NCI-H1092 treated with DMSO at 0.1 percent for 48 hours (cell line): Measurements from ENCODE around the gene MTARC2.
"Not testable (repeated sequence)": the region's sequence is repeated elsewhere in the genome, so short reads cannot be mapped to it uniquely, and the experiment has no call there.

ENCODE experiments used
- DNase-seq: peaks from one replicate; lab custom pipeline; 2025; lab: John Stamatoyannopoulos, UW

The MTARC2 gene

GRCh38 chr1:220748089-220748934 is at the start of gene MTARC2:
TSS of gene MTARC2 (plus strand) at chr1:220748322. CDS start at chr1:220748532, 210 bp downstream.
- DNase-seq, result peak; percentile 87

- no peak for DNase-seq
These were observed 49.5 kb upstream of the MTARC2 start for GRCh38 chr1:220698607-220699016.

DNA sequence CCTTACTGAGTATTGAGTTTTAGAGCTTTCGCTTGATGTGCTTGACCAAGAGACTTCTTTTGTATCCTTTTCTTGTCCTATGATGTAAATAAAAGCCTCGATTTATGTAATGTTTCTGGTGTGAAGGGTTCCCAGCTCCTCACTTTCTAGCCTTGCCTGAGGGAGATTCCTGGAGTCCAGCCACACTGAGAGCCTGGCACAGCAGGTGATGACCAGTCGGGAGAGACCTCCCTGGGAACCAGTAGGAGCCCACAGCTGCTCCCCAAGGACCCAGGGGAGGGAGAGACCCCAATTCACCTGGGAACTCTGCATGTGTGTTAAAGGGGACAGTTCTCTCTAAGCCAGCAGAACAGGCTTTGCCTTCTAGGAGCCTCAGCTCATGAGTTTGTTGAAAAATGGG is 49.1 kb upstream of the MTARC2 start:
- DNase-seq, result no peak

DNA sequence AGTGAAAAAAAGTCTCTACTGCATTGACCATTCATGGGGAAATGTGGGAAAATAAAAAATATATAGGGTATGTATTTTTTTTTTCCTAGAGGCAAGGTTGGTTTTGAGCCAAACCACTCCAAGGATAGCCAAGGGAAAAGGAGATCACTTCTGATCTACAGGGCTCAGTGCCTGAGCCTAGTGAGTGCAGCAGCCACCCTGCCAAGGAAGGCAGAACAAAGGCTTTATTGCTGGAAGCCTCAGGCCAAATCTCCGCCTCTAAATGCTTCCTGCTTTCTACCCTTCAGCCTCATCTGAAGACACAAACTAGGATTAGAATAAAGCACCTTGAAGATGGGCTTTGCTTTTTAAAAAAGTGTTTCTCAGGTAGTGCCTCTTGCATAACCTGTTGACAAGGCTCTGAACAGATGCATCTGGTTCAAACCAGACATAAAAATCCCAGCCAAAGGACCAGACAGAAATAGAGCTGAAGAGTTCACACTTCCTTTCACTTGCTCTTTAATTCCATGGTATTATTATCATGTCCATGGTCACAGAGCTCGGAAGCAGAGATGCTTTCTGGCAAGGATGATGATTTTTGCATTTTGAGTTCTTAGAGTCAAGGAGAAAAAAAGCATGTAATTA is 47.5 kb upstream of the MTARC2 start:
- DNase-seq, result peak; percentile 59

DNA sequence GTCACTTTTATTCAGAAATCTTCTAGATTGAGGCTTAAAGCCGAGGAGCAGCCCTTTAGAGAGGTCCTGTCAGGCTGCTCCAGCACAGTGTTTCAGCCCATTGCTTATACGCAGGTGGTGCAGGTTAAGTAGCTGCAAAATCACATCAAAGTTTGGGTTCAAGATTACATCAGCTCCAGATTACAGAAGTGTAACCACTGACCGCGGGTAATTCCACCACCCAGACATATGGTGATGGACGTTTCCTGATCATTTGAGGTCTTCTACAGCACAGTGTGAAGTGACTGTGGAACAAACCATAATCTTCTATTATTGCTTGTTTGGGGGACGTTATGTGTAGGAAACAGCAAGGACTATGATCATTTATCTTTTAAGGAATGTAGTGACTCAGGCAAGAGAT is 46.1 kb upstream of the MTARC2 start:
- DNase-seq, result no peak

DNA sequence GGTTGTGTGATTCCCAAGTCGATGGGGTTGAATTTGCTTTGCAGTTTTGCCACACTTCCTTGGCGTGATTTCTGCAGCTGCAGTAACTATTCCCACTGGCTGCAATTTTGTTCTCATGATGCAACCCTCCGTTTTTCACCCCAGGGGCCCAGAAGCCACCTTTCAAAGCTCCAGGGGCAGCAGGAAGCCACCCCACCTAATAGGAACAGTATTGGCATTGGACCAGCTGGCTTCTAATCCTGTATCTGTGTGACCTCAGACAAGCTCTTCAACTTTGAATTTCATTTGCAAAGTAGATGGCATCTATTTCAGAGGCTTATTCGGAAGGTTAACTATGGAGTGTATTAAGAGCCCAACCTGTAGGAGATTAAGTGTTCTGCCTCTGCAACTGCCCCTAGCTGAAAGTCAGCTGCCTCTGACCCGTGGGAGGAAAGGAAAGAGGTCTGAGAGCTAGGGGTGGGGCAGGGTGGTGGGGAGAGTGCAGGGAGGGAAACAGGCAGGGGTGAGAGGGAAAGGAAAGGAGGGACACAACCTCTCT is 45.3 kb upstream of the MTARC2 start:
- peak; percentile 12 for DNase-seq

DNA sequence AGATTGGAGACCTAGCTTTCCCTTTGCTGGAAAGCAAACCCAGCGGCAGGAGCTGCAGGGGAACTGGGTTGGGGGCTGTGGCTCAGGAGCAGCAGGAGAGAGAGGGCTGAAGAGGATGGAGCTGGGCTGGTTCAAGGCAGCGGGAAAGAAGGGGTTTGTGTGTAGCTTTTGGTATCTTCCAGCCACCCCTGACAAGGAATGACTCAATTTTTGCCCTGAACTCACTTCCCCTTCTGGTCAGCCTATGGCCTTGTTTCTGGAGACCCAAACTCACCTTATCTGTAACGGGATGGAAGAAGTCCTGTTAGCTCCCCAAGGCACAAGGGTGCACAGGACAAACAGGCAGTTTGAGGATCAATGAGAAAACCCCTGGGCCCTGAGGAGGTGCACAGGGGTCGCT is 44.8 kb upstream of the MTARC2 start:
- no peak for DNase-seq

- DNase-seq, result no peak
These were observed 42.3 kb upstream of the MTARC2 start for GRCh38 chr1:220705782-220706181.

DNA sequence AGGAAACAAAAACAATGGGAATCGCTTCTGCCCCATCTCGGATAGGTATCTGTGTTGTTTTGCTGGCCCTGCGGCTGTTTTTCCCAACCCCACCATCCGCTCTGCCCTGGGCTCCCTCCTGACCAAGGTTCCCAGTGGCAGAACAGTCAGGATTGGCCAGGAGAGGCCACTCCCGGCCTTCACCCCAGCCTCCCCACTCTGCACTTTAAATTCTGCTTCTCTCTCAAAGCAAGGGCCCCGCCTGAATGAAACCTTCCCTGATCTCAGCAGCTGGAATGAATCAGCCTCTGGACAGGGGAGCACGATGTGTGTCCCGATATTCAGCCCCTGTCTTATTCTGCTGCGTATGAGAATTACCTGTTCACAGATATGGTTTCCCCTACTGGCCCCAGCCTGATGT is 41.6 kb upstream of the MTARC2 start:
- DNase-seq, result no peak

DNA sequence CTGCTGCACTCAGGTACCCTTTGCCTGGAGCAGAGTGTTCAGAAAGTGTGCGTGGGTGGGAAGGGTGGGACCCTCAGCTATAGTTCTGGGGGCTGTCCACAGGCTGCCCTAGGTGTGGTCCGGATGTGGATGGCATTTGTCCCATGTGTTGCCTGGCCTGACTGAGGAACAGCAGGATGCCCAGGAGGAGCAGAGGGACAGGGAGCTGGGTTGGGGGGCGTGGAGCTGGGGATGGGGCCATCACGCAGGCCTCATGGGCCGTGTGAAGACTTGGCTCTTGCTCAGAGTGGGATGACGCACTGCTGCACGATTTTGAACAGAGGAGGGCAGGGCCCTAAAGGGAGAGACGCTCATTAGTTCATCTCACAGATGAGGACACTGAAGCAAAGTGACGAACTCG is 41.0 kb upstream of the MTARC2 start:
- DNase-seq, result no peak

DNA sequence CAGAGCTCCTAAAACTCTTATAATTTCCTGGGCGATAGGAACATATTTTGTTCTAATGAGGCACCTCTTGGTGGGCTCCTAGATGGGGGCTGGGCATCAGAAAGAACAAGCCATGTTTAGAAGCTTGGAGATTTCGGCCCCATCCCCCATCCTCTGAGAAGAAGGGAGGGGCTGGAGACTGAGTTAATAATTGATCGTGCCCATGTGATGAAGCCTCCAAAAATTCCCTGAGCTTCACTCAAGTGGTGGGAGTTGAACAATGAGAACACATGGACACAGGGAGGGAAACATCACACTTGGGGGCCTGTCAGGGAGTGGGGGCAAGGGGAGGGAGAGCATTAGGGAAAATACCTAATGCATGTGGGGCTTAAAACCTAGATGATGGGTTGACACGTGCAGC is 39.9 kb upstream of the MTARC2 start:
- no peak for DNase-seq

DNA sequence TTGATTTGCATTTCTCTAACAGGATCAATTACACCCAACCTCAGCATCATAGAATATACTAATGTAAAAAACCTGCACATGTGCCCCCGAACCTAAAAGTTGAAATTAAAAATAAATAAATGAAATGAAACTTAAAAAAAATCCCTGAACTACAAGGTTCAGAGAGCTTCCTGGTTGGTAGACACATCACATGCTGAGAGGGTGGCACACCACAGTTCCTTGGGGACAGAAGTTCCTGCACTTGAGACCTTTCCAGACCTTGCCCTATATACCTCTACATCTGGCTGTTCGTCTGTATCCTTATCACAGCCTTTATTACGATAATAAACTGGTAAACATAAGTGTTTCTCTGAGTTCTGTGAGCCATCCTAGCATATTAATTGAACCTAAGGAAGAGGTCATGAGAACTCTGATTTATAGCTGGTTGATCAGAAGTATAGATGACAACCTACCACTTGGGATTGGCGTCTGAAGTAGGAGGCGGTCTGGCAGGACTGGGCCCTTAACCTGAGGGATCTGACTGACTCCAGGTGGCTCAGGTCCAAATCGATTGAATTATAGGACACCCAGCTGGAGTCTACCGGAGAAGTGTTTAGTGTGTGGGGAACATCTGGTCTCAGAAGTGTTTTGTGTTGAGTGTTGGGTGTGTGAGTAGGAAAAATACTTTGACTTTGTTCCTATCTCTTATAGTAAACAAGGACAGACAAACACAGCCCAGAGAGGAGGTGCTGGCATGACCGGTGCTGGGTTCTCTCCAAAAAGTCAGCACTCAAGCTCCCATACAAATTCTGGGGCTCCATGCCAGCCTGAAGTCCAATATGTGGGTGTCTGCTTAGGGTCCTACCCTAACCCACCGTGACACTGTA is 39.0 kb upstream of the MTARC2 start:
- DNase-seq, result no peak

GRCh38 chr1:220710333-220710732 is 37.8 kb upstream of the MTARC2 start:
- DNase-seq, result no peak

DNA sequence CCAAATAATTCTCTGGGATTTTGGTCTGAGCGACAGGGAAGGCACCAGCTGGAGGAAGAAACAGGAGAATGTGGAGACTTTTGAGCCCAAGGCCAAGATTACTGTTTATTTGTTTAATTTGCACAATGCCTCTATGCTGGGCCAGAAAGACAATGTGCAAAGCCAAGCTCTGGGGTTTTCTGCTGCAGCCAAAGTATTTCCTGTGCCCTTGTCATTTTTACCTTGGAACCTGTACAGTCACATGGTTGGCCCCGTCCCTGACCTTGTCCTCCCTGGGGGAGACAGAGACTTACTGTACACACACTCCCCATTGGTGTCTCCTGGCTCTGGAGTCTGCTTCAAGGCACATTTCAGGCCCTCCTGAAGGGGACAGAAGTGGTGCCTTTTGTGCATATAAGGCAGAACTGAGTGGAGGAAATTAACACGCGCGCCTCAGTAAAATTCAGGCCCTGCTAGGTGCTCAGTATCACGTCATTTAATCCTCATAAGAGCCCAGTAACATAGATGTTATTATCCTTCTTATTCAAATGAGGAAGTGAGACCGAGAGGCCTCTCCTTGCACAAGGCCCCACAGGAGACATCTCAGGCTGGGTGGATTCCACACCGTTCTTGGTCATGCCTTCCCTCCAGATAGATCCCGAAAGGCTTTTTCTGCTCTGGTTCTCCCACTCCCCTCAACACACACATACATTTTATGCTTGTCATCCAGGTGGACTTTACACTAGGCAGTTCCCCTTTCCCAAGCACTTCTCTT is 36.9 kb upstream of the MTARC2 start:
- no peak for DNase-seq

GRCh38 chr1:220715986-220716385 is 32.1 kb upstream of the MTARC2 start:
- DNase-seq, result not testable (repeated sequence)

DNA sequence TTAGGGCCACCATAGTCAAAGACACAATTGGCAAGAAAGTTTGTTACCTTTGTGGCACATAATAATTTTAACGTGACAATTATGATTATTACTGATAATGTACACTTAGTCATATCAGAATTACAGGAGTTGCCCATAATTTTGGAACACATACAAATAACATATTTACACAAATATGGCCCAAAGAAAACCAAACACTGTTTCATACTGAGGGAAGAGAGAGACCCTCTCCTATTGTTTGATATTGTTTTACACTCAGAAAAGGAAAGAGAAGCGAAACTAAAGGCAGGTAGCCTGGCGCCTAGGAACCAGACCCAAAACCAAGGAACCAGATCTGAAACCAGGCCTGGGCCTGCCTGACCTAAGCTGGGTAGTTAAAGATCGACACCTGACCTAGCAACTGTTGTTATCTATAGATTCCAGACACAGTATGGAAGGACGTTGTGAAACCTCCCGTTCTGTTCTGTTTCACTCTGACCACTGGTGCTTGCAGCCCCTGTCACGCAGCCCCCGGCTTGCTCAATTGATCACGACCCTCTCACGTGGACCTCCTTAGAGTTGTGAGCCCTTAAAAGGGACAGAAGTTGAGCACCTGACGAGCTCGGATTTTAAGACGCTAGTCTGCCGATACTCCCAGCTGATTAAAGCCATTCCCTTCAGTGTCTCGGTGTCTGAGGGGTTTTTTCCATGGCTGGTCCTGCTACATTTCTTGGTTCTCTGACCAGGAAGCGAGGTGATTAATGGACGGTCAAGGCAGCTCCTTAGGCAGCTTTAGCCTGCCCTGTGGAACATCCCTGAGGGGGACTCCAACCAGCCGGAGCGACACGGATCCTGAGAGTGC is 30.1 kb upstream of the MTARC2 start:
- no peak for DNase-seq

GRCh38 chr1:220721266-220721665 is 26.9 kb upstream of the MTARC2 start:
- DNase-seq, result not testable (repeated sequence)

DNA sequence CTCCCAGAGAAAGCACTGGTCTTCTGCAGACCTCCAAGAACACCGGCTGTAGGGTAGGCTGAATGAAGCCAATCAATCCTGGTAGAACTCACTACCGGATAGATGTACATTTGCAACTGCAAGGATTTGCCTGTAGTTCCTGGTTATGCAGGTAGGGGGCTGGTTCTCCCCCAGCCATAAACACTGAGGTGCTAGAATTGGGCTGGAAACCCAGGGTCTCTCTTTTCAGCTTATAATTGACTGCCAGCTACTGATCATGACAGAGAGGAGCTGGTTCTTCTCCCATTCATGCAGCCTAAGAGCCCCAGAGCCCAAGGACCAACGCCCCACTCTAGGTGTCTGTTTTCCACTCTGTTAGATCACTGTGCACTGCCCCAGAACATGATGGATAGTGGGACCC is 21.5 kb upstream of the MTARC2 start:
- no peak for DNase-seq

DNA sequence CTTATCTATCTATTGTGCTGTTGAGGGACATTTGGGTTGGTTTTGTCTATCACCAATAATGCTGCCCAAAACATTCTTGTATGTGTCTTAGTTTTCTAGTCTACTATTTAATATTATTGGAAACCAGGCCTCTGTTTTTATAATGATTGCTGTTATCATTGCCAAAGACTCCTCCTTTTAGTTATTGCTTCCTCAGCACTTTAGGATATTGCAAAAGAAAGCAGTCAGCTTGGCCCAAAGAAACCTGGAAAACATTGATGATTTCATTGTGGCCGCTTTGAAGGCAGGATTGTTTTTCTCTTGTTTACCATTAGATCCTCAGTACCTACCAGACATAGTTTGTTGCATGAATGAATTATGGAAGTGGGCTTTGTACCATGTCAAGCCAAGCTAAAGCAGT is 20.6 kb upstream of the MTARC2 start:
- DNase-seq, result no peak

DNA sequence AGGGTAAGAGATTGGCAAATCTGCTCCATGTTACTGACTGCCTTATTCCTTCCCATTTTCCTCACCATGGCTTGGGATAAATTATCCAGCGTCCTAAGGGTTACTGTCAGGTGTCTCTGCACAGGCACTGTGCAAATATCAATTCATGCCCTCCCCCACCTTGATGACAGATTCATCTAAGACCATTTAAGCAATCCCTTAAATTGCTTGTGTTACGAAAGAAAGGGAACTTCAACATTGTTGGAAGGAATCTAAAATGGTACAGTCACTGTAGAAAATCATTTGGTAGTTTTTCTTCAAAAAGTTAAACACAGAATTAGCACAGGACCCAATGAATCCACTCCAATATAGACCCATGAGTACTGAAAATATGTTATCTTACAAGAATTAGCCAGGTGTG is 17.6 kb upstream of the MTARC2 start:
- no peak for DNase-seq

DNA sequence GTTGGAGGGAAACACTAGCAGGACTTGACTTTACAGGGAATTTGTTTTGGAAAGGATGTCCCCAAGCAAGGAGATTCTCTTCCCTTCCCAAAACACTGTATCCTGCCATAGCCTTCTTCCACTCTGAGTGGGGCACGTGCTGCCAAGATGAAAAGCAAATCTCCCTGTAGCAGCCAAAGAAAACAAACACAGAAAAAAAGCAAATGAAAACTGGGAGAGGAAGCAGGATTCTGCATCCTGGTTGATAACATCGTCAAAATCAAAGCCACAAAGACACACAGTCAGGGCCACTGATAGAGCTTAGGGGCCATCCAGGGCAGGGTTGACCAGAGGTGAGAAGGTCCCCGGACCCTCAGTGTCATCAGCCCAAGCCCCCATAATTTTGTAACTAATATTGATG is 16.0 kb upstream of the MTARC2 start:
- no peak for DNase-seq
